ENCODE results near the gene GAPDHS. TPM values are rescaled to one million over a fixed set of nuclear protein-coding genes. Genes with fewer than 3 reads are reported as not detected.

Gene GAPDHS
- total and polyA plus RNA-seq, 4 donors: not detected

- TF ChIP-seq EGR1 (IDR thresholded peaks at IDR 0.05; ENCODE audit: low read depth in 2 of 2): no peak
- no peak for DNase-seq (ENCODE audit: low spot score)
- H3K9me3 ChIP-seq (ENCODE audit: control insufficient read depth in 4 of 4, low read length in 3 of 4): no peaks in the 10 kb centered on the region
- no peak overlapping the region for H3K4me3 ChIP-seq (ENCODE audit: low read depth in 1 of 3, low read length in 3 of 3)
- no peak overlapping the region for H3K9ac ChIP-seq (ENCODE audit: low read depth in 1 of 2, low read length in 2 of 2)
- H3K27ac ChIP-seq (ENCODE audit: low read depth in 1 of 2, low read length in 2 of 2): no peak overlapping the region
- H3K4me1 ChIP-seq (ENCODE audit: control insufficient read depth in 4 of 4, insufficient read depth in 4 of 4, low read length in 3 of 4): peaks cover 0 to 11% (median 5%) of the 10 kb centered on the region in 4 donors
- WGBS: 77% methylated on average over 7 of the region's 7 CpGs
- no peaks in the 10 kb centered on the region for H3K36me3 ChIP-seq (ENCODE audit: control insufficient read depth in 4 of 4, insufficient read depth in 3 of 4, low read depth in 1 of 4, low read length in 3 of 4)
- no peaks in the 10 kb centered on the region for H3K27me3 ChIP-seq (ENCODE audit: control insufficient read depth in 4 of 4, insufficient read depth in 4 of 4, low read length in 3 of 4)
Measured at GRCh38 chr19:35540356-35540927, 7.2 kb downstream of the GAPDHS start.

DNA sequence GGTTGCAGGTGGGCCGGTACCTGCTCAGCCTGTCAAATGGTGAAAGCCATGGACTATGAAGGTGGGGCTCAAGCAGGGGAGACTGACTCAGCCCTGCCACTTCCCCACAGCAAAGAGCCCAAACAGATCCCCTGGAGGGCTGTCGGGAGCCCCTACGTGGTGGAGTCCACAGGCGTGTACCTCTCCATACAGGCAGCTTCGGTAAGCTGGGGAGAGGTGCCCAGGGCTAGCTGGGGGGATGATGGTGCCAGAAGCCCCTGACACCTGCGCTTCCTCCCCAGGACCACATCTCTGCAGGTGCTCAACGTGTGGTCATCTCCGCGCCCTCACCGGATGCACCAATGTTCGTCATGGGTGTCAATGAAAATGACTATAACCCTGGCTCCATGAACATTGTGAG lies 9.0 kb downstream of the GAPDHS start:
- Histone ChIP-seq H3K9ac (ENCODE audit: low read depth in 1 of 2, low read length in 2 of 2) (no peak overlapping the region), H3K4me3 (ENCODE audit: low read depth in 1 of 3, low read length in 3 of 3) (no peak overlapping the region), H3K9me3 (ENCODE audit: control insufficient read depth in 4 of 4, low read length in 3 of 4) (no peaks in the 10 kb centered on the region), H3K27me3 (ENCODE audit: control insufficient read depth in 4 of 4, insufficient read depth in 4 of 4, low read length in 3 of 4) (no peaks in the 10 kb centered on the region), H3K36me3 (ENCODE audit: control insufficient read depth in 4 of 4, insufficient read depth in 3 of 4, low read depth in 1 of 4, low read length in 3 of 4) (no peaks in the 10 kb centered on the region), H3K27ac (ENCODE audit: low read depth in 1 of 2, low read length in 2 of 2) (no peak overlapping the region), H3K4me1 (ENCODE audit: control insufficient read depth in 4 of 4, insufficient read depth in 4 of 4, low read length in 3 of 4) (peaks cover 0 to 20% (median 14%) of the 10 kb centered on the region in 4 donors)
- TF ChIP-seq YY1 (IDR thresholded peaks at IDR 0.05): no peak
- TF ChIP-seq FOXA2 (IDR thresholded peaks at IDR 0.05): no peak
- TF ChIP-seq RXRA (IDR thresholded peaks at IDR 0.05): no peak
- no peak for TF ChIP-seq TAF1 (conservative IDR thresholded peaks at IDR 0.05)
- TF ChIP-seq, protein P1, sequence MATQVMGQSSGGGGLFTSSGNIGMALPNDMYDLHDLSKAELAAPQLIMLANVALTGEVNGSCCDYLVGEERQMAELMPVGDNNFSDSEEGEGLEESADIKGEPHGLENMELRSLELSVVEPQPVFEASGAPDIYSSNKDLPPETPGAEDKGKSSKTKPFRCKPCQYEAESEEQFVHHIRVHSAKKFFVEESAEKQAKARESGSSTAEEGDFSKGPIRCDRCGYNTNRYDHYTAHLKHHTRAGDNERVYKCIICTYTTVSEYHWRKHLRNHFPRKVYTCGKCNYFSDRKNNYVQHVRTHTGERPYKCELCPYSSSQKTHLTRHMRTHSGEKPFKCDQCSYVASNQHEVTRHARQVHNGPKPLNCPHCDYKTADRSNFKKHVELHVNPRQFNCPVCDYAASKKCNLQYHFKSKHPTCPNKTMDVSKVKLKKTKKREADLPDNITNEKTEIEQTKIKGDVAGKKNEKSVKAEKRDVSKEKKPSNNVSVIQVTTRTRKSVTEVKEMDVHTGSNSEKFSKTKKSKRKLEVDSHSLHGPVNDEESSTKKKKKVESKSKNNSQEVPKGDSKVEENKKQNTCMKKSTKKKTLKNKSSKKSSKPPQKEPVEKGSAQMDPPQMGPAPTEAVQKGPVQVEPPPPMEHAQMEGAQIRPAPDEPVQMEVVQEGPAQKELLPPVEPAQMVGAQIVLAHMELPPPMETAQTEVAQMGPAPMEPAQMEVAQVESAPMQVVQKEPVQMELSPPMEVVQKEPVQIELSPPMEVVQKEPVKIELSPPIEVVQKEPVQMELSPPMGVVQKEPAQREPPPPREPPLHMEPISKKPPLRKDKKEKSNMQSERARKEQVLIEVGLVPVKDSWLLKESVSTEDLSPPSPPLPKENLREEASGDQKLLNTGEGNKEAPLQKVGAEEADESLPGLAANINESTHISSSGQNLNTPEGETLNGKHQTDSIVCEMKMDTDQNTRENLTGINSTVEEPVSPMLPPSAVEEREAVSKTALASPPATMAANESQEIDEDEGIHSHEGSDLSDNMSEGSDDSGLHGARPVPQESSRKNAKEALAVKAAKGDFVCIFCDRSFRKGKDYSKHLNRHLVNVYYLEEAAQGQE (IDR thresholded peaks at IDR 0.05): no peak
- TF ChIP-seq EGR1 (IDR thresholded peaks at IDR 0.05; ENCODE audit: low read depth in 2 of 2): no peak
- no peak for TF ChIP-seq GABPA (IDR thresholded peaks at IDR 0.05 in 1 of 2, conservative IDR thresholded peaks at IDR 0.05 in 1 of 2)
- TF ChIP-seq, protein P2, sequence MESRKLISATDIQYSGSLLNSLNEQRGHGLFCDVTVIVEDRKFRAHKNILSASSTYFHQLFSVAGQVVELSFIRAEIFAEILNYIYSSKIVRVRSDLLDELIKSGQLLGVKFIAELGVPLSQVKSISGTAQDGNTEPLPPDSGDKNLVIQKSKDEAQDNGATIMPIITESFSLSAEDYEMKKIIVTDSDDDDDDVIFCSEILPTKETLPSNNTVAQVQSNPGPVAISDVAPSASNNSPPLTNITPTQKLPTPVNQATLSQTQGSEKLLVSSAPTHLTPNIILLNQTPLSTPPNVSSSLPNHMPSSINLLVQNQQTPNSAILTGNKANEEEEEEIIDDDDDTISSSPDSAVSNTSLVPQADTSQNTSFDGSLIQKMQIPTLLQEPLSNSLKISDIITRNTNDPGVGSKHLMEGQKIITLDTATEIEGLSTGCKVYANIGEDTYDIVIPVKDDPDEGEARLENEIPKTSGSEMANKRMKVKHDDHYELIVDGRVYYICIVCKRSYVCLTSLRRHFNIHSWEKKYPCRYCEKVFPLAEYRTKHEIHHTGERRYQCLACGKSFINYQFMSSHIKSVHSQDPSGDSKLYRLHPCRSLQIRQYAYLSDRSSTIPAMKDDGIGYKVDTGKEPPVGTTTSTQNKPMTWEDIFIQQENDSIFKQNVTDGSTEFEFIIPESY (IDR thresholded peaks at IDR 0.05): no peak
- TF ChIP-seq, protein P3, sequence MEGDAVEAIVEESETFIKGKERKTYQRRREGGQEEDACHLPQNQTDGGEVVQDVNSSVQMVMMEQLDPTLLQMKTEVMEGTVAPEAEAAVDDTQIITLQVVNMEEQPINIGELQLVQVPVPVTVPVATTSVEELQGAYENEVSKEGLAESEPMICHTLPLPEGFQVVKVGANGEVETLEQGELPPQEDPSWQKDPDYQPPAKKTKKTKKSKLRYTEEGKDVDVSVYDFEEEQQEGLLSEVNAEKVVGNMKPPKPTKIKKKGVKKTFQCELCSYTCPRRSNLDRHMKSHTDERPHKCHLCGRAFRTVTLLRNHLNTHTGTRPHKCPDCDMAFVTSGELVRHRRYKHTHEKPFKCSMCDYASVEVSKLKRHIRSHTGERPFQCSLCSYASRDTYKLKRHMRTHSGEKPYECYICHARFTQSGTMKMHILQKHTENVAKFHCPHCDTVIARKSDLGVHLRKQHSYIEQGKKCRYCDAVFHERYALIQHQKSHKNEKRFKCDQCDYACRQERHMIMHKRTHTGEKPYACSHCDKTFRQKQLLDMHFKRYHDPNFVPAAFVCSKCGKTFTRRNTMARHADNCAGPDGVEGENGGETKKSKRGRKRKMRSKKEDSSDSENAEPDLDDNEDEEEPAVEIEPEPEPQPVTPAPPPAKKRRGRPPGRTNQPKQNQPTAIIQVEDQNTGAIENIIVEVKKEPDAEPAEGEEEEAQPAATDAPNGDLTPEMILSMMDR (IDR thresholded peaks at IDR 0.05; ENCODE audit: low read depth, low read length, missing input control): no peak
- no peak for TF ChIP-seq RAD21 (IDR thresholded peaks at IDR 0.05)
- no peak for TF ChIP-seq SP1 (IDR thresholded peaks at IDR 0.05)
- TF ChIP-seq FOXA1 (IDR thresholded peaks at IDR 0.05): no peak
- TF ChIP-seq MAX (IDR thresholded peaks at IDR 0.05): no peak
- no peak for TF ChIP-seq HNF4A (conservative IDR thresholded peaks at IDR 0.05)
- TF ChIP-seq JUND (IDR thresholded peaks at IDR 0.05): no peak
- DNase-seq (ENCODE audit: low spot score): no peak
- WGBS: 96% methylated on average over 11 of the region's 11 CpGs

Data from liver (tissue), 9 donors.